Progenitor cell of endocrine pancreas (in vitro differentiated cells): ENCODE data around the gene SLCO1B3. TPM values are rescaled to one million over a fixed set of nuclear protein-coding genes. Genes with fewer than 3 reads are reported as not detected.
"Not testable (repeated sequence)": the region's sequence is repeated elsewhere in the genome, so short reads cannot be mapped to it uniquely, and the experiment has no call there.

Experiments
- DNase-seq: peaks from one replicate; pipeline ENCODE4 v3.0.0; 2021; ENCODE audit warnings: low spot score; ENCODE audit not compliant: unreplicated experiment
- H3K27ac Mint-ChIP-seq: 2 replicates; pipeline ENCODE4 v1.8.0; 2021; ENCODE audit warnings: mild to moderate bottlenecking, moderate library complexity, mixed read lengths
- H3K27me3 Mint-ChIP-seq: 2 replicates; pipeline ENCODE4 v1.8.0; 2021; ENCODE audit warnings: mixed read lengths
- H3K36me3 Mint-ChIP-seq: 2 replicates; pipeline ENCODE4 v1.8.0; 2022; ENCODE audit warnings: mixed read lengths; ENCODE audit not compliant: insufficient read depth
- H3K4me1 Mint-ChIP-seq: 2 replicates; pipeline ENCODE4 v1.8.0; 2021; ENCODE audit warnings: low read depth, mixed read lengths
- H3K4me3 Mint-ChIP-seq: 2 replicates; pipeline ENCODE4 v1.8.0; 2021; ENCODE audit warnings: low read depth, mild to moderate bottlenecking, moderate library complexity, mixed read lengths
- H3K9me3 Mint-ChIP-seq: 2 replicates; pipeline ENCODE4 v1.8.0; 2021; ENCODE audit warnings: low read depth, mixed read lengths
- long read RNA-seq: library from polyadenylated mRNA; unstranded; transcript quantifications from one replicate; pipeline ENCODE4 v2.0.0, GENCODE V29; 2020
- total RNA-seq: library from RNA; stranded (reverse); gene quantifications from 2 replicates; pipeline ENCODE4 v1.2.1, GENCODE V29; 2021
- TF ChIP-seq, protein P1 (sequence below): fragments of 200-600 bp; sonication (generic); IDR thresholded peaks from one replicate; pipeline ENCODE4 v1.5.0; 2021; ENCODE audit warnings: antibody characterized with exemption, mild to moderate bottlenecking; ENCODE audit not compliant: unreplicated experiment

Gene SLCO1B3, protein sequence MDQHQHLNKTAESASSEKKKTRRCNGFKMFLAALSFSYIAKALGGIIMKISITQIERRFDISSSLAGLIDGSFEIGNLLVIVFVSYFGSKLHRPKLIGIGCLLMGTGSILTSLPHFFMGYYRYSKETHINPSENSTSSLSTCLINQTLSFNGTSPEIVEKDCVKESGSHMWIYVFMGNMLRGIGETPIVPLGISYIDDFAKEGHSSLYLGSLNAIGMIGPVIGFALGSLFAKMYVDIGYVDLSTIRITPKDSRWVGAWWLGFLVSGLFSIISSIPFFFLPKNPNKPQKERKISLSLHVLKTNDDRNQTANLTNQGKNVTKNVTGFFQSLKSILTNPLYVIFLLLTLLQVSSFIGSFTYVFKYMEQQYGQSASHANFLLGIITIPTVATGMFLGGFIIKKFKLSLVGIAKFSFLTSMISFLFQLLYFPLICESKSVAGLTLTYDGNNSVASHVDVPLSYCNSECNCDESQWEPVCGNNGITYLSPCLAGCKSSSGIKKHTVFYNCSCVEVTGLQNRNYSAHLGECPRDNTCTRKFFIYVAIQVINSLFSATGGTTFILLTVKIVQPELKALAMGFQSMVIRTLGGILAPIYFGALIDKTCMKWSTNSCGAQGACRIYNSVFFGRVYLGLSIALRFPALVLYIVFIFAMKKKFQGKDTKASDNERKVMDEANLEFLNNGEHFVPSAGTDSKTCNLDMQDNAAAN
- total RNA-seq, result not detected in 2 replicates
- long read RNA-seq, result 0 reads

DNA sequence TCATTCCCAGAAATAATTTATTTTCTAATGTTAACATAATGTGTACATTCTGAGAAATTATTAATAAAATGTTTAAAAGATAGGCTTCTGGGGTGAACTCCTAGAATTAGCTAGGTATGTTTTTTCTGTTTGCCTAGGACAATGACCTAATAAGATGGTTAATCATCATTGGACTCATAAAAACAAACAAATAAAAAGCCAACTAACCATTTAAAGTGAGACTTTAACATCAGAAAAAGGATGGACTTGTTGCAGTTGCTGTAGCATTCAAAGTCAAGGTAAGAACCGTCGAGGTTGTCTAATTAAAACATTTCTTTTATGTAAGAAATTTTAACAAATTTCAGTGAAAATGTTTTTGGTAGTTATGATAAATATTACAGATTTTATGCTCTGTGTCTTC lies at the start of gene SLCO1B3:
Gene SLCO1B3 (plus strand): TSS at position 219 of the 400 bp plus-strand sequence. CDS start 5,034 bp downstream, outside the sequence.
- Mint-ChIP-seq H3K4me3 (no peak within 1 kb of the TSS), H3K36me3 (no peaks in the 10 kb centered on the region), H3K9me3 (peaks cover 8% of the 10 kb centered on the region), H3K27ac (no peak within 1 kb of the TSS), H3K27me3 (no peaks in the 10 kb centered on the region), H3K4me1 (peaks cover 13% of the 10 kb centered on the region)
- TF ChIP-seq, protein P1, sequence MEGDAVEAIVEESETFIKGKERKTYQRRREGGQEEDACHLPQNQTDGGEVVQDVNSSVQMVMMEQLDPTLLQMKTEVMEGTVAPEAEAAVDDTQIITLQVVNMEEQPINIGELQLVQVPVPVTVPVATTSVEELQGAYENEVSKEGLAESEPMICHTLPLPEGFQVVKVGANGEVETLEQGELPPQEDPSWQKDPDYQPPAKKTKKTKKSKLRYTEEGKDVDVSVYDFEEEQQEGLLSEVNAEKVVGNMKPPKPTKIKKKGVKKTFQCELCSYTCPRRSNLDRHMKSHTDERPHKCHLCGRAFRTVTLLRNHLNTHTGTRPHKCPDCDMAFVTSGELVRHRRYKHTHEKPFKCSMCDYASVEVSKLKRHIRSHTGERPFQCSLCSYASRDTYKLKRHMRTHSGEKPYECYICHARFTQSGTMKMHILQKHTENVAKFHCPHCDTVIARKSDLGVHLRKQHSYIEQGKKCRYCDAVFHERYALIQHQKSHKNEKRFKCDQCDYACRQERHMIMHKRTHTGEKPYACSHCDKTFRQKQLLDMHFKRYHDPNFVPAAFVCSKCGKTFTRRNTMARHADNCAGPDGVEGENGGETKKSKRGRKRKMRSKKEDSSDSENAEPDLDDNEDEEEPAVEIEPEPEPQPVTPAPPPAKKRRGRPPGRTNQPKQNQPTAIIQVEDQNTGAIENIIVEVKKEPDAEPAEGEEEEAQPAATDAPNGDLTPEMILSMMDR, result no peak
- DNase-seq, result no peak

DNA sequence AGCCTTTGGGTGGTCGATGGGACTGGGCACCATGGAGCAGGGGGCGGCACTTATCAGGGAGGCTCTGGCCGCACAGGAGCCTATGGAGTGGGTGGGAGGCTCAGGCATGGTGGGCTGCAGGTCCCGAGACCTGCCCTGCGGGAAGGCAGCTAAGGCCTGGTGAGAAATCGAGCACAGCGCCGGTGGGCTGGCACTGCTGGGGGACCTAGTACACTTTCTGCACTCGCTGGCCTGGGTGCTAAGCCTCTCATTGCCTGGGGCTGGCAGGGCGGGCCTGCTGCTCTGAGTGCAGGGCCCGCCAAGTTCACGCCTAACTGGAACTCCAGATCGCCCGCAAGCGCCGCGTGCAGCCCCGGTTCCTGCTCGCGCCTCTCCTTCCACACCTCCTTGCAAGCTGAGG lies 33.1 kb upstream of the SLCO1B3 start:
- H3K27me3 Mint-ChIP-seq, result no peaks in the 10 kb centered on the region
- H3K27ac Mint-ChIP-seq, result no peak overlapping the region
- TF ChIP-seq, protein P1, result no peak

DNA sequence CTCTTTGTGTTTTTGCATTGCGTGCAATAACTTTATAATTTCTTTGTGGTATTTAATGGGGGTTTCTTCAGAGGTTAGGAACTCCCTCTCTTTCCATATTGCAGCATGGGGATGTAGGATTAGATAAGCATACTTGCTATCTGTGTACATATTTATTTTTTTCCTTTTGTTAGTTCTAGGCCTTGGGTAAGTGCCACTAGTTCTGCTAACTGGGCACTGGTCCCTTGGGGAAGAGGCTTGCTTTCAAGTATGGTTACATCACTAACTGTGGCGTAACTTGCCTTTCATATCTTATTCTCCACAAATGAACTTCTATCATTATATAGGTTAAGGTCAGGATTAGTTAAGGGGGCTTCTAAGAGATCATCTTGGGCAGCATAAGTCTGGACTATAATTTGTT lies 31.5 kb upstream of the SLCO1B3 start:
- no peak for DNase-seq
- Mint-ChIP-seq H3K4me1 (no peaks in the 10 kb centered on the region), H3K27me3 (no peaks in the 10 kb centered on the region), H3K4me3 (no peak overlapping the region), H3K9me3 (peaks cover 14% of the 10 kb centered on the region), H3K36me3 (no peaks in the 10 kb centered on the region), H3K27ac (no peak overlapping the region)
- TF ChIP-seq, protein P1, result no peak

More for the DNA sequence above, 33.1 kb upstream of the SLCO1B3 start:
- H3K9me3 Mint-ChIP-seq, result peaks cover 14% of the 10 kb centered on the region
- H3K36me3 Mint-ChIP-seq, result no peaks in the 10 kb centered on the region
- no peak overlapping the region for H3K4me3 Mint-ChIP-seq
- DNase-seq, result no peak
- H3K4me1 Mint-ChIP-seq, result no peaks in the 10 kb centered on the region

DNA sequence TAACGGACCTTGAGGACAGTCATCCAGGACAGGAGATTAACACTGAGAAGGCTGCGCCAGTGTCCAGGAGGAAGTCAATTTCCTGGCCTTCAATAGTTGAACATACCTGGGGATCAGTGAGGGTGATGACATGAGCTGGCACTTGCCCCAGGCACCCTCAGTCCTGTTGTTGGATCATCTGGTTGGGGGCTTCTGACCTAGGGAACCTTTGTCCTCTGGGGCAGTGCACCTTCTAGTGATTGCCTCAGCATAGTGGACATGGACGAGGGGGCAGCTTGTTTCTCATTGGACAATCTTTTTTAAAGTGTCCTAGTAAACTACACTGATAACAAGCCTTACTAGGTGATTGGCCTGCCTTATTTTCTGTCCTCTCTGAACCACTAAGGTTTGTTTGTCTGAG lies 30.5 kb upstream of the SLCO1B3 start:
- H3K27me3 Mint-ChIP-seq, H3K36me3 Mint-ChIP-seq, H3K27ac Mint-ChIP-seq, H3K4me1 Mint-ChIP-seq, H3K4me3 Mint-ChIP-seq, DNase-seq: not testable (repeated sequence)
- H3K9me3 Mint-ChIP-seq, result peaks cover 18% of the 10 kb centered on the region

DNA sequence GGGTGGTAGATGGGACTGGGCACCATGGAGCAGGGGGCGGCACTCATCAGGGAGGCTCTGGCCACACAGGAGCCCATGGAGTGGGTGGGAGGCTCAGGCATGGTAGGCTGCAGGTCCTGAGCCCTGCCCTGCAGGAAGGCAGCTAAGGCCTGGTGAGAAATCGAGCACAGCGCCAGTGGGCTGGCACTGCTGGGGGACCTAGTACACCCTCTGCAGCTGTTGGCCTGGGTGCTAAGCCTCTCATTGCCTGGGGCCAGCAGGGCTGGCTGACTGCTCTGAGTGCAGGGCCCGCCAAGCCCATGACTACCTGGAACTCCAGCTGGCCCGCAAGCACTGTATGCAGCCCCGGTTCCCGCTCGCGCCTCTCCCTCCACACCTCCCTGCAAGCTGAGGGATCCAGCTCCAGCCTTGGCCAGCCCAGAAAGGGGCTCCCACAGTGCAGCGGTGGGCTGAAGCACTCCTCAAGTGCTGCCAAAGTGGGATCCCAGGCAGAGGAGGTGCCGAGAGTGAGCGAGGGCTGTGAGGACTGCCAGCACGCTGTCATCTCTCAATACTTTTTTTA lies 26.6 kb upstream of the SLCO1B3 start:
- not testable (repeated sequence) for H3K4me3 Mint-ChIP-seq
- peaks cover 19% of the 10 kb centered on the region for H3K9me3 Mint-ChIP-seq

DNA sequence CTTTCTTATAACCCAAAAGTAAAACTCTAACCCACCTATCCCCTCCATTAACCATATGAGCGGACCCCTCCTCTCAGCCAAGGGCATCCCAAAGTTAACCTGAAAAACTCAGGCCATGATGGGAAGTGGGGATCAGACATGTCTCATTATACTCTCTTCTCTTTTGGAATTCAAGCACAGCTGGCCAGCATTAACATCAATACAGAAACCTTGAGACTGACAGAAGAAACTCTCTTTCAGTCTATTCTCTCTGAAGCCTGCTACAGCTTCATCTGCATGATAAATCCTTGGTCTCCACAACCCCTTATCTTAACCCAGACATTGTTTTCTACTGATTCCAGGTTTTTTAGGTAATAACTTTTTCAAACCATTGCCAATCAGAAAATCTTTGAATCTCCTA lies 17.5 kb upstream of the SLCO1B3 start:
- Mint-ChIP-seq H3K36me3 (no peaks in the 10 kb centered on the region), H3K27ac (no peak overlapping the region), H3K4me3 (no peak overlapping the region), H3K4me1 (no peaks in the 10 kb centered on the region), H3K9me3 (peaks cover 4% of the 10 kb centered on the region), H3K27me3 (no peaks in the 10 kb centered on the region)
- TF ChIP-seq, protein P1, result no peak
- DNase-seq, result no peak

More for the DNA sequence above, 26.6 kb upstream of the SLCO1B3 start:
- not testable (repeated sequence) for H3K27ac Mint-ChIP-seq, H3K36me3 Mint-ChIP-seq, H3K4me1 Mint-ChIP-seq, H3K27me3 Mint-ChIP-seq, DNase-seq
